Measurements from ENCODE around the gene ROBO1. TPM values are rescaled to one million over a fixed set of nuclear protein-coding genes. Genes with fewer than 3 reads are reported as not detected.

Gene ROBO1
- total RNA-seq, 1 donor from 2014 or later: 169 TPM

GRCh38 chr3:79488407-79488806 is 279.4 kb downstream of the ROBO1 start:
- H3K27me3 Mint-ChIP-seq (ENCODE audit: insufficient read depth, low read depth): no peaks in the 10 kb centered on the region
- TF ChIP-seq EZH2phosphoT487 (IDR thresholded peaks at IDR 0.05) (no peak), CTCF (IDR thresholded peaks at IDR 0.05) (no peak), EZH2 (IDR thresholded peaks at IDR 0.05) (no peak)
- peaks cover 8% of the 10 kb centered on the region for H3F3A ChIP-seq (ENCODE audit: low read depth)
- H3K4me1 ChIP-seq: peaks cover 5% of the 10 kb centered on the region
- no peak overlapping the region for H3K27ac Mint-ChIP-seq
- H3K27ac ChIP-seq: no peak overlapping the region
- peaks cover 15% of the 10 kb centered on the region for H3K4me1 Mint-ChIP-seq
- no peak overlapping the region for H3K4me3 Mint-ChIP-seq
- no peak overlapping the region for H3K4me2 ChIP-seq
- no peaks in the 10 kb centered on the region for H3K9me3 Mint-ChIP-seq
- no peaks in the 10 kb centered on the region for H3K27me3 ChIP-seq
- H3K36me3 Mint-ChIP-seq: no peaks in the 10 kb centered on the region
- H3K79me2 ChIP-seq (ENCODE audit: low read depth): no peaks in the 10 kb centered on the region
- no peak overlapping the region for H2AFZ ChIP-seq (replicated peaks)
- H3K36me3 ChIP-seq: no peaks in the 10 kb centered on the region
- no peak for DNase-seq (ENCODE audit: low spot score)
- H3K9ac ChIP-seq: no peak overlapping the region
- no peak overlapping the region for H3K4me3 ChIP-seq
- H3K9me3 ChIP-seq (ENCODE audit: low read depth): no peaks in the 10 kb centered on the region
- H4K20me1 ChIP-seq (ENCODE audit: low read depth): no peaks in the 10 kb centered on the region

GRCh38 chr3:79480746-79481145 is 287.1 kb downstream of the ROBO1 start:
- Mint-ChIP-seq H3K27me3 (ENCODE audit: insufficient read depth, low read depth) (no peaks in the 10 kb centered on the region), H3K4me1 (peaks cover 11% of the 10 kb centered on the region), H3K36me3 (no peaks in the 10 kb centered on the region), H3K9me3 (no peaks in the 10 kb centered on the region), H3K27ac (no peak overlapping the region), H3K4me3 (no peak overlapping the region)
- H3K9me3 ChIP-seq (ENCODE audit: low read depth): no peaks in the 10 kb centered on the region
- no peak overlapping the region for H3K4me2 ChIP-seq
- no peaks in the 10 kb centered on the region for H3K36me3 ChIP-seq
- H2AFZ ChIP-seq (replicated peaks): no peak overlapping the region
- H3K4me3 ChIP-seq: no peak overlapping the region
- peaks cover 4% of the 10 kb centered on the region for H3K4me1 ChIP-seq
- no peak for TF ChIP-seq EZH2phosphoT487 (IDR thresholded peaks at IDR 0.05)
- no peak for TF ChIP-seq EZH2 (IDR thresholded peaks at IDR 0.05)
- TF ChIP-seq CTCF (IDR thresholded peaks at IDR 0.05): no peak
- H3K27ac ChIP-seq: no peak overlapping the region
- H3K9ac ChIP-seq: no peak overlapping the region
- no peaks in the 10 kb centered on the region for H3K79me2 ChIP-seq (ENCODE audit: low read depth)
- no peaks in the 10 kb centered on the region for H3F3A ChIP-seq (ENCODE audit: low read depth)
- no peak for DNase-seq (ENCODE audit: low spot score)
- no peaks in the 10 kb centered on the region for H4K20me1 ChIP-seq (ENCODE audit: low read depth)
- H3K27me3 ChIP-seq: no peaks in the 10 kb centered on the region

- DNase-seq (ENCODE audit: low spot score): no peak
- no peaks in the 10 kb centered on the region for H4K20me1 ChIP-seq (ENCODE audit: low read depth)
- TF ChIP-seq EZH2 (IDR thresholded peaks at IDR 0.05) (no peak), CTCF (IDR thresholded peaks at IDR 0.05) (no peak), EZH2phosphoT487 (IDR thresholded peaks at IDR 0.05) (no peak)
- no peaks in the 10 kb centered on the region for H3K27me3 Mint-ChIP-seq (ENCODE audit: insufficient read depth, low read depth)
- no peak overlapping the region for H3K9ac ChIP-seq
- H3K4me3 ChIP-seq: no peak overlapping the region
- no peaks in the 10 kb centered on the region for H3K27me3 ChIP-seq
- no peak overlapping the region for H3K27ac ChIP-seq
- H3K79me2 ChIP-seq (ENCODE audit: low read depth): no peaks in the 10 kb centered on the region
- H3K4me3 Mint-ChIP-seq: no peak overlapping the region
- no peaks in the 10 kb centered on the region for H3K9me3 ChIP-seq (ENCODE audit: low read depth)
- no peak overlapping the region for H3K27ac Mint-ChIP-seq
- no peak overlapping the region for H2AFZ ChIP-seq (replicated peaks)
- H3K4me1 Mint-ChIP-seq: peaks cover 9% of the 10 kb centered on the region
- H3K36me3 ChIP-seq: no peaks in the 10 kb centered on the region
- H3K36me3 Mint-ChIP-seq: no peaks in the 10 kb centered on the region
- no peaks in the 10 kb centered on the region for H3F3A ChIP-seq (ENCODE audit: low read depth)
- H3K9me3 Mint-ChIP-seq: no peaks in the 10 kb centered on the region
- peaks cover 4% of the 10 kb centered on the region for H3K4me1 ChIP-seq
- no peak overlapping the region for H3K4me2 ChIP-seq
These were observed 289.2 kb downstream of the ROBO1 start for GRCh38 chr3:79478620-79479019.
